Fibroblast of upper back skin (primary cell): ENCODE results near the gene SLC25A24.

ENCODE experiments used
- DNase-seq: peaks from one replicate; pipeline ENCODE4 v3.0.0-alpha.2; 2013

The SLC25A24 gene

DNA sequence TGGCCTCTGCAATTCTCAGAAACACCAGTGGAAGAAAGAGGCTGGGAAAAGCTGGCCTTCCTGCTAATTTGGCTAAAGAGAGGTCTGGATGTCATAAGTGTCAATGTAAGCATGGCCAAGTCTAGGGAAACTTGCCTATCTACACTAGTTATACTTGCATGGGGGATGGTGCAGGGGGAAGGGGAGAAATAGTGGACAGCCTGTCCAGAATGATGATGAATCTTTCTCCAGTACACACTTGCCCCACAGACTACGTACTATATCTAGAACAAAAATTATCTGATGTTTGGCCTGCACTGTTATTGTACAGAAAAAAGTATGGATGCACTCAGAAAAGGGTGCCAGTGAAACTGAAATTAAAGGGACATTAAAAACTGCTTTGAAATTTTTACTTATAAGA is 114.5 kb downstream of the SLC25A24 start:
- no peak for DNase-seq

DNA sequence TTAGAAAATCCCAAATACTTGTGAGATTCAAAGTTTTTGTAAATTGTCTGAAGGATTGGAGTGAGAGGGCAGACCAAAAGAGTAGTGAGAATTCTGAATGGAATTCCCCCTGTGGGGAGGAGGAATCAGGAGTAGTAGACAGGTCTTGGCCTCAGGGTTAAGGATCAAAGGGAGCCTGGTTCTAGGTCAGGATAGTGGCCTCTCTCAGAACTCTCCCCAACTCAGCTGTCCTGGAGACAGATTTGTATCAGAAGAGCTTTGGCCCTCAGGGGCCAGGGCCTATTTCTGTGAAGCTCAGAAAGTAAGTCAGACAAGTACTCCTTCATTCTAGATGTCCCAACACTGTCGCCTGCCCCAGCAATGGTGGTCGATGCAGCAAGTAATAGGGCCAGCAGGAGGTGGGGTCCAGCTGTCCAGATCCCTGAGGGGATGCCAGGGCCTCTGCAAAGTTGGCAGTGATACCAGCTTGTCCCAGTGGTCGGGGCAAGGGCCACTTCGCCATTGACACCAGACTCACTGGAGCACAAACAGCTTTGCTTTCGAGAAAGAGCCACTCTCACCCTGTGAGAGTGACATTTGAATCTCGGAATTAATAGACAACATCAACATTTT is 115.2 kb downstream of the SLC25A24 start:
- no peak for DNase-seq
